HEK293 (cell line): Measurements from ENCODE around the gene RRAS.

Experiments used
- CTCF ChIA-PET: fragments of 350-600 bp; formaldehyde crosslinking; extraction: SDS; loops from one replicate; lab custom pipeline; 2021; ENCODE audit warnings: antibody characterized with exemption; lab: Yijun Ruan, JAX
- POLR2A ChIA-PET: fragments of 300-600 bp; formaldehyde crosslinking; extraction: SDS; loops from one replicate; lab custom pipeline; 2020; ENCODE audit warnings: antibody characterized with exemption, inconsistent platforms; lab: Yijun Ruan, JAX
- H3K27ac ChIP-seq: fragments of 200-500 bp; sonication (Bioruptor generic); 2 replicates; pipeline ENCODE4 v1.5.1; 2014; ENCODE audit warnings: low read depth, low read length, control low read depth, inconsistent platforms; ENCODE audit errors: extremely low read depth
- H3K36me3 ChIP-seq, 2 experiments: fragments of 200-500 bp in 1 of 2; sonication (Bioruptor generic) in 1 of 2; 1 replicate in 1 of 2; 2 replicates in 1 of 2; pipeline ENCODE4 v1.5.1; 2014 to 2017; ENCODE audit warnings: inconsistent platforms in 2 of 2, low read length in 2 of 2; ENCODE audit not compliant: control insufficient read depth in 2 of 2, insufficient read depth in 1 of 2
- H3K4me1 ChIP-seq: fragments of 200-500 bp; sonication (Bioruptor generic); 2 replicates; pipeline ENCODE4 v1.5.1; 2014; ENCODE audit warnings: mild to moderate bottlenecking, low read length, inconsistent platforms; ENCODE audit not compliant: control insufficient read depth, insufficient read depth
- H3K4me3 ChIP-seq: 2 replicates; pipeline ENCODE4 v1.5.1; 2011; ENCODE audit warnings: low read depth, mild to moderate bottlenecking, control low read depth, low read length, moderate library complexity
- H3K9me3 ChIP-seq: fragments of 200-500 bp; sonication (Bioruptor generic); 2 replicates; pipeline ENCODE4 v1.5.1; 2014; ENCODE audit warnings: low read depth, low read length, inconsistent platforms; ENCODE audit not compliant: control insufficient read depth, insufficient read depth
- EGR2 ChIP-seq: fragments of 450-650 bp; formaldehyde crosslinking; IDR thresholded peaks from 2 replicates; pipeline ENCODE4 v1.5.1; 2016; ENCODE audit warnings: low read depth, missing biosample characterization, missing genetic modification characterization
- FEZF1 ChIP-seq: fragments of 450-650 bp; formaldehyde crosslinking; IDR thresholded peaks from 2 replicates; pipeline ENCODE4 v1.5.1; 2016; ENCODE audit warnings: missing biosample characterization, missing genetic modification characterization
- GLIS1 ChIP-seq: fragments of 450-650 bp; formaldehyde crosslinking; IDR thresholded peaks from 2 replicates; pipeline ENCODE4 v1.5.1; 2016; ENCODE audit warnings: missing biosample characterization, missing genetic modification characterization
- KLF1 ChIP-seq: fragments of 450-650 bp; formaldehyde crosslinking; IDR thresholded peaks from 2 replicates; pipeline ENCODE4 v1.5.1; 2016; ENCODE audit warnings: missing biosample characterization, missing genetic modification characterization
- SP2 ChIP-seq: fragments of 450-650 bp; formaldehyde crosslinking; IDR thresholded peaks from 2 replicates; pipeline ENCODE4 v1.5.1; 2016; ENCODE audit warnings: missing biosample characterization, missing genetic modification characterization
- SP7 ChIP-seq: fragments of 450-650 bp; formaldehyde crosslinking; IDR thresholded peaks from 2 replicates; pipeline ENCODE4 v1.5.1; 2016; ENCODE audit warnings: missing biosample characterization, missing genetic modification characterization
- ZNF138 ChIP-seq: fragments of 450-650 bp; formaldehyde crosslinking; IDR thresholded peaks from 2 replicates; pipeline ENCODE4 v1.5.1; 2016; ENCODE audit warnings: missing biosample characterization, missing genetic modification characterization, borderline replicate concordance
- ZNF514 ChIP-seq: fragments of 450-650 bp; formaldehyde crosslinking; IDR thresholded peaks from 2 replicates; pipeline ENCODE4 v1.5.1; 2016; ENCODE audit warnings: missing biosample characterization, missing genetic modification characterization
- ZNF561 ChIP-seq: fragments of 450-650 bp; IDR thresholded peaks from 2 replicates; pipeline ENCODE4 v1.5.1; 2018; ENCODE audit warnings: missing biosample characterization, missing genetic modification characterization, borderline replicate concordance
- ZNF600 ChIP-seq: fragments of 450-650 bp; formaldehyde crosslinking; IDR thresholded peaks from 2 replicates; pipeline ENCODE4 v1.5.1; 2016; ENCODE audit warnings: missing biosample characterization, missing genetic modification characterization
- ZNF624 ChIP-seq: fragments of 450-650 bp; formaldehyde crosslinking; IDR thresholded peaks from 2 replicates; pipeline ENCODE4 v1.5.1; 2017; ENCODE audit warnings: missing biosample characterization, missing genetic modification characterization
- ZNF76 ChIP-seq: fragments of 450-650 bp; formaldehyde crosslinking; IDR thresholded peaks from 2 replicates; pipeline ENCODE4; 2016; ENCODE audit warnings: low read depth, missing biosample characterization, missing genetic modification characterization, borderline replicate concordance
- ZNF843 ChIP-seq: fragments of 450-650 bp; formaldehyde crosslinking; IDR thresholded peaks from 2 replicates; pipeline ENCODE4 v1.5.1; 2016; ENCODE audit warnings: missing biosample characterization, missing genetic modification characterization
- TF ChIP-seq, protein P1 (sequence below): fragments of 450-650 bp; formaldehyde crosslinking; IDR thresholded peaks from 2 replicates; pipeline ENCODE4 v1.5.1; 2016; ENCODE audit warnings: missing biosample characterization, missing genetic modification characterization
- TF ChIP-seq, protein P2 (sequence below): fragments of 450-650 bp; formaldehyde crosslinking; IDR thresholded peaks from 2 replicates; pipeline ENCODE4 v1.5.1; 2016; ENCODE audit warnings: missing biosample characterization, missing genetic modification characterization
- TF ChIP-seq, protein P3 (sequence below): fragments of 450-650 bp; formaldehyde crosslinking; IDR thresholded peaks from 2 replicates; pipeline ENCODE4 v1.5.1; 2016; ENCODE audit warnings: missing biosample characterization, missing genetic modification characterization
- TF ChIP-seq, protein P4 (sequence below): fragments of 450-650 bp; formaldehyde crosslinking; IDR thresholded peaks from 2 replicates; pipeline ENCODE4 v1.5.1; 2016; ENCODE audit warnings: missing biosample characterization, missing genetic modification characterization
- TF ChIP-seq, protein P5 (sequence below): fragments of 450-650 bp; formaldehyde crosslinking; IDR thresholded peaks from 2 replicates; pipeline ENCODE4; 2016; ENCODE audit warnings: missing biosample characterization, missing genetic modification characterization
- TF ChIP-seq, protein P6 (sequence below): fragments of 450-650 bp; formaldehyde crosslinking; IDR thresholded peaks from 2 replicates; pipeline ENCODE4 v1.5.1; 2017; ENCODE audit warnings: missing biosample characterization, missing genetic modification characterization

RRAS gene

DNA sequence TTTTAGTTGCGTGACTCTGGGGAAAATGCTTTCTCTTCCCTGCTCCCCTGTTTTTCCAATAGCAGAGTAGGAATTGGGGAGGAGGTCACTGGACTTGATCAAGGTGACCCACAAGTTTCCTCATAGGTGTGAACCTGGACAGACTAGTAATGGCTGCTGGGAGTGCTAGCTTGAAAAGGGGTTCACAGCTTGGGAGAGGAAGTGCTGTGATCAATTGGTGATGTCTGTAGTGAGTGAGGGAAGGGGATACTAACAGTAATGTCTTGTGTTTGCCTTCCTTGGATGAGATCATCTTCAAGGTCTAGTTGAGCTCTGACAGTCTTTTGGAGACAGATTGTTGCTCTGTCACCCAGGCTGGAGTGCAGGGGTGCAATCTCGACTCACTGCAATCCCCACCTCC is 27.5 kb upstream of the RRAS start (continued):
- TF ChIP-seq, protein P1, sequence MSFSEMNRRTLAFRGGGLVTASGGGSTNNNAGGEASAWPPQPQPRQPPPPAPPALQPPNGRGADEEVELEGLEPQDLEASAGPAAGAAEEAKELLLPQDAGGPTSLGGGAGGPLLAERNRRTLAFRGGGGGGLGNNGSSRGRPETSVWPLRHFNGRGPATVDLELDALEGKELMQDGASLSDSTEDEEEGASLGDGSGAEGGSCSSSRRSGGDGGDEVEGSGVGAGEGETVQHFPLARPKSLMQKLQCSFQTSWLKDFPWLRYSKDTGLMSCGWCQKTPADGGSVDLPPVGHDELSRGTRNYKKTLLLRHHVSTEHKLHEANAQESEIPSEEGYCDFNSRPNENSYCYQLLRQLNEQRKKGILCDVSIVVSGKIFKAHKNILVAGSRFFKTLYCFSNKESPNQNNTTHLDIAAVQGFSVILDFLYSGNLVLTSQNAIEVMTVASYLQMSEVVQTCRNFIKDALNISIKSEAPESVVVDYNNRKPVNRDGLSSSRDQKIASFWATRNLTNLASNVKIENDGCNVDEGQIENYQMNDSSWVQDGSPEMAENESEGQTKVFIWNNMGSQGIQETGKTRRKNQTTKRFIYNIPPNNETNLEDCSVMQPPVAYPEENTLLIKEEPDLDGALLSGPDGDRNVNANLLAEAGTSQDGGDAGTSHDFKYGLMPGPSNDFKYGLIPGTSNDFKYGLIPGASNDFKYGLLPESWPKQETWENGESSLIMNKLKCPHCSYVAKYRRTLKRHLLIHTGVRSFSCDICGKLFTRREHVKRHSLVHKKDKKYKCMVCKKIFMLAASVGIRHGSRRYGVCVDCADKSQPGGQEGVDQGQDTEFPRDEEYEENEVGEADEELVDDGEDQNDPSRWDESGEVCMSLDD (tag by site-specific recombination): peak; percentile 52; the same call in 1 of the 2 replicates

DNA sequence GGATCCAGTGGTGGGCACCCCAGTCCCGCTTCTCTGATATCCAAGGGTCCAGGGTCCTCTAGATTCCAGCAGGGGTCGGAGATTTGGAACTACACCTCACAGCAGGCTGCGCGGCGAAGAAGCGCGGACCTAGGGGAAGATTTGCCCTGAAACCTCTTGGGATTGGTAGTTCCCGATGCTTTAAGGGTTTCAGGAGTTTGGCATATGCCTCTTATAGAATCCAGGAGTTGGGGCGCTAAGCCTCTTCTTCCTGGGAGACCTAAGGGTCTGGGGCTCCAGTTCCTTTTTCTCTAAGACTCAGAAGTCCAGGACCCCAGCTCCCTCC is 26.1 kb upstream of the RRAS start:
- ChIA-PET CTCF (interaction anchor here (0.7 to 3.2 kb wide), 2 partner anchors 10 to 59 kb away, joined by 3 to 27 read pairs; partner anchors contain the start of gene PRMT1), POLR2A (interaction anchor here (0.6 to 4.9 kb wide), 7 partner anchors 9 to 170 kb away, joined by 3 to 85 read pairs (median 12); partner anchors contain the start of genes NOSIP, PRMT1, RPS11 and RRAS)

DNA sequence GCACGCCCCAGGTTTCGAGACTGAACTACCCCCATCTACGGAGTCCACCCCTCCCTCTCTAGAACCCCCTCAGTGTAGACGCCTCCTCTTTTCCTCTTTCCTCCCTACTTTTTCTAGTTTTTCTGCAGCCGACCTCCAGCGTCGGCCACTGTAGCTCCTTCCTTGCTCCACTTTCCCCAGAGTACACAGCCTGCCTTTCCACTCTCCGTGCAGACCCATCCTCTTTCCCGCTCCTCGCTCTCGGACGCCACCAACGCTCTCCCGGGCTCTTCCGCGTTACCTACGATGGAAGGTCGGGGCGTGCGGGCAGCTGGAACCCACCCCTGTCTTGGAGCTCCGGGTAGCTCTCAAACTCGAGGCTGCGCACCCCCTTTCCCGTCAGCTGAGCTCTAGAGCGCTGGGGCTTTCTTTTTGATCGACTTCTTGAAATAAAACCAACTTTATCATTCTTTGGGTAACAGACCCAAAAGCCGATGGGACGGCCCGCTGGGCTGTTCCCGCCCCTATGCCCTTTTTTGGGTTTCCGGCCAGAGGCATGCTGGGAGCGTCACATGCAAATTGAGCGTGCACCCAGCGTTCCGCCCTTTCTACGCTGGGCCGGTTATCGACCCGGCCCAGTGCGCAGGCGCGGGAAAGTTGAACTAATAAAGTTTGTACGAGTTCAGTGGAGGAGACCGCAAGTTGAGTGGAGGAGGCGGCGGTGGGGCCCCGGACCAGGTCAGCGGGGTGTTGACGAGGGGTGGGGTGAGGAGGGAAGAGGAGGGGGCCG is 25.6 kb upstream of the RRAS start, which contains the start of the genes BCL2L12 and IRF3:
TSS of gene BCL2L12 (plus strand) at position 583 of the 769 bp plus-strand sequence. CDS start 760 bp downstream, outside the sequence.
TSS of gene IRF3 (minus strand) at position 507 of the 769 bp plus-strand sequence. CDS start 1,019 bp downstream, outside the sequence.
- Histone ChIP-seq H3K4me3 (peak within 1 kb of the TSS; percentile 48), H3K36me3 (peaks cover 17 to 56% of the 10 kb centered on the region in 2 experiments), H3K4me1 (peaks cover 6% of the 10 kb centered on the region), H3K27ac (peak within 1 kb of the TSS; percentile 87), H3K9me3 (no peaks in the 10 kb centered on the region)
- POLR2A ChIA-PET: interaction anchor here (0.6 to 4.9 kb wide), 10 partner anchors 10 to 214 kb away, joined by 5 to 85 read pairs (median 12); partner anchors contain the start of genes AP2A1, NOSIP, PIH1D1 and PRMT1
- CTCF ChIA-PET: interaction anchor here (0.6 to 3.2 kb wide), 5 partner anchors 11 to 163 kb away, joined by 3 to 27 read pairs (median 4); partner anchors contain the start of gene PRMT1
- TF ChIP-seq, protein P2, sequence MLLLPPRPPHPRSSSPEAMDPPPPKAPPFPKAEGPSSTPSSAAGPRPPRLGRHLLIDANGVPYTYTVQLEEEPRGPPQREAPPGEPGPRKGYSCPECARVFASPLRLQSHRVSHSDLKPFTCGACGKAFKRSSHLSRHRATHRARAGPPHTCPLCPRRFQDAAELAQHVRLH (tag by site-specific recombination): 0 out of 2 replicates have a peak, but pooled peaks have one; percentile 30
- TF ChIP-seq, protein P3, sequence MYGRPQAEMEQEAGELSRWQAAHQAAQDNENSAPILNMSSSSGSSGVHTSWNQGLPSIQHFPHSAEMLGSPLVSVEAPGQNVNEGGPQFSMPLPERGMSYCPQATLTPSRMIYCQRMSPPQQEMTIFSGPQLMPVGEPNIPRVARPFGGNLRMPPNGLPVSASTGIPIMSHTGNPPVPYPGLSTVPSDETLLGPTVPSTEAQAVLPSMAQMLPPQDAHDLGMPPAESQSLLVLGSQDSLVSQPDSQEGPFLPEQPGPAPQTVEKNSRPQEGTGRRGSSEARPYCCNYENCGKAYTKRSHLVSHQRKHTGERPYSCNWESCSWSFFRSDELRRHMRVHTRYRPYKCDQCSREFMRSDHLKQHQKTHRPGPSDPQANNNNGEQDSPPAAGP (tag by site-specific recombination): no peak
- peak; percentile 66 for TF ChIP-seq SP2 (tag by site-specific recombination)
- TF ChIP-seq ZNF624 (tag by site-specific recombination): no peak
- TF ChIP-seq ZNF600 (tag by site-specific recombination): peak; percentile 72
- TF ChIP-seq ZNF514 (tag by site-specific recombination): no peak
- TF ChIP-seq ZNF561 (tag by site-specific recombination): peak; percentile 35; the same call in 1 of the 2 replicates
- peak; percentile 37; the same call in 1 of the 2 replicates for TF ChIP-seq EGR2 (tag by site-specific recombination)
- TF ChIP-seq GLIS1 (tag by site-specific recombination): peak; percentile 61
- peak; percentile 73 for TF ChIP-seq KLF1 (tag by site-specific recombination)
- peak; percentile 37; the same call in 1 of the 2 replicates for TF ChIP-seq SP7

More for the DNA sequence above, 26.1 kb upstream of the RRAS start:
- Histone ChIP-seq H3K4me1 (peaks cover 6% of the 10 kb centered on the region), H3K36me3 (peaks cover 21 to 54% of the 10 kb centered on the region in 2 experiments), H3K4me3 (peak overlapping the region; percentile 48), H3K27ac (peak overlapping the region; percentile 81), H3K9me3 (no peaks in the 10 kb centered on the region)
- TF ChIP-seq, protein P4, sequence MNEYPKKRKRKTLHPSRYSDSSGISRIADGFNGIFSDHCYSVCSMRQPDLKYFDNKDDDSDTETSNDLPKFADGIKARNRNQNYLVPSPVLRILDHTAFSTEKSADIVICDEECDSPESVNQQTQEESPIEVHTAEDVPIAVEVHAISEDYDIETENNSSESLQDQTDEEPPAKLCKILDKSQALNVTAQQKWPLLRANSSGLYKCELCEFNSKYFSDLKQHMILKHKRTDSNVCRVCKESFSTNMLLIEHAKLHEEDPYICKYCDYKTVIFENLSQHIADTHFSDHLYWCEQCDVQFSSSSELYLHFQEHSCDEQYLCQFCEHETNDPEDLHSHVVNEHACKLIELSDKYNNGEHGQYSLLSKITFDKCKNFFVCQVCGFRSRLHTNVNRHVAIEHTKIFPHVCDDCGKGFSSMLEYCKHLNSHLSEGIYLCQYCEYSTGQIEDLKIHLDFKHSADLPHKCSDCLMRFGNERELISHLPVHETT (tag by site-specific recombination): no peak
- TF ChIP-seq ZNF76 (tag by site-specific recombination) (0 out of 2 replicates have a peak, but pooled peaks have one; percentile 38), ZNF138 (tag by site-specific recombination) (no peak), FEZF1 (tag by site-specific recombination) (no peak), ZNF843 (tag by site-specific recombination) (peak; percentile 28; the same call in 1 of the 2 replicates)
- TF ChIP-seq, protein P5, sequence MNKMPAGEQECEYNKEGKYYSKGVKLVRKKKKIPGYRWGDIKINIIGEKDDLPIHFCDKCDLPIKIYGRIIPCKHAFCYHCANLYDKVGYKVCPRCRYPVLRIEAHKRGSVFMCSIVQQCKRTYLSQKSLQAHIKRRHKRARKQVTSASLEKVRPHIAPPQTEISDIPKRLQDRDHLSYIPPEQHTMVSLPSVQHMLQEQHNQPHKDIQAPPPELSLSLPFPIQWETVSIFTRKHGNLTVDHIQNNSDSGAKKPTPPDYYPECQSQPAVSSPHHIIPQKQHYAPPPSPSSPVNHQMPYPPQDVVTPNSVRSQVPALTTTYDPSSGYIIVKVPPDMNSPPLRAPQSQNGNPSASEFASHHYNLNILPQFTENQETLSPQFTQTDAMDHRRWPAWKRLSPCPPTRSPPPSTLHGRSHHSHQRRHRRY (tag by site-specific recombination): no peak
- TF ChIP-seq, protein P6, sequence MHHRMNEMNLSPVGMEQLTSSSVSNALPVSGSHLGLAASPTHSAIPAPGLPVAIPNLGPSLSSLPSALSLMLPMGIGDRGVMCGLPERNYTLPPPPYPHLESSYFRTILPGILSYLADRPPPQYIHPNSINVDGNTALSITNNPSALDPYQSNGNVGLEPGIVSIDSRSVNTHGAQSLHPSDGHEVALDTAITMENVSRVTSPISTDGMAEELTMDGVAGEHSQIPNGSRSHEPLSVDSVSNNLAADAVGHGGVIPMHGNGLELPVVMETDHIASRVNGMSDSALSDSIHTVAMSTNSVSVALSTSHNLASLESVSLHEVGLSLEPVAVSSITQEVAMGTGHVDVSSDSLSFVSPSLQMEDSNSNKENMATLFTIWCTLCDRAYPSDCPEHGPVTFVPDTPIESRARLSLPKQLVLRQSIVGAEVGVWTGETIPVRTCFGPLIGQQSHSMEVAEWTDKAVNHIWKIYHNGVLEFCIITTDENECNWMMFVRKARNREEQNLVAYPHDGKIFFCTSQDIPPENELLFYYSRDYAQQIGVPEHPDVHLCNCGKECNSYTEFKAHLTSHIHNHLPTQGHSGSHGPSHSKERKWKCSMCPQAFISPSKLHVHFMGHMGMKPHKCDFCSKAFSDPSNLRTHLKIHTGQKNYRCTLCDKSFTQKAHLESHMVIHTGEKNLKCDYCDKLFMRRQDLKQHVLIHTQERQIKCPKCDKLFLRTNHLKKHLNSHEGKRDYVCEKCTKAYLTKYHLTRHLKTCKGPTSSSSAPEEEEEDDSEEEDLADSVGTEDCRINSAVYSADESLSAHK: no peak
- TF ChIP-seq, protein P3 (tag by site-specific recombination): no peak
